Activated CD4-positive, alpha-beta T cell treated with anti-CD3 and anti-CD28 coated beads, Interleukin-2, amount 50 U/mL, for 48 hours (primary cell): Measurements from ENCODE around the gene RASSF8.

Source experiments
- DNase-seq, 2 experiments: peaks; one replicate each; pipeline ENCODE4 v3.0.0-alpha.2; 2020

Gene RASSF8

GRCh38 chr12:25993901-25994651, 35.6 kb downstream of the RASSF8 start:
- no peak for DNase-seq

GRCh38 chr12:25994901-25995625, 36.6 kb downstream of the RASSF8 start:
- DNase-seq: no peak

- DNase-seq: no peak
Measured at GRCh38 chr12:25995906-25996305, 37.4 kb downstream of the RASSF8 start.

GRCh38 chr12:25996677-25997076, 38.2 kb downstream of the RASSF8 start:
- DNase-seq: no peak

GRCh38 chr12:25997201-25997963, 38.9 kb downstream of the RASSF8 start:
- DNase-seq: no peak

GRCh38 chr12:26000898-26001297, 42.4 kb downstream of the RASSF8 start:
- DNase-seq: no peak

- no peak for DNase-seq
Measured at GRCh38 chr12:26001530-26001929, 43.0 kb downstream of the RASSF8 start.

GRCh38 chr12:26003065-26003464, 44.6 kb downstream of the RASSF8 start:
- no peak for DNase-seq

- no peak for DNase-seq
Measured at GRCh38 chr12:26007566-26007965, 49.1 kb downstream of the RASSF8 start.

GRCh38 chr12:26009593-26009992, 51.1 kb downstream of the RASSF8 start:
- DNase-seq: no peak

- no peak for DNase-seq
Measured at GRCh38 chr12:26010293-26010821, 51.9 kb downstream of the RASSF8 start.

- no peak for DNase-seq
Measured at GRCh38 chr12:26011099-26011498, 52.6 kb downstream of the RASSF8 start.

- DNase-seq: no peak
Measured at GRCh38 chr12:26014085-26014484, 55.6 kb downstream of the RASSF8 start.

- DNase-seq: no peak
Measured at GRCh38 chr12:26016516-26016915, 58.0 kb downstream of the RASSF8 start.

GRCh38 chr12:26017484-26018211, 59.2 kb downstream of the RASSF8 start:
- no peak for DNase-seq

GRCh38 chr12:26018926-26019325, 60.4 kb downstream of the RASSF8 start:
- no peak for DNase-seq

- no peak for DNase-seq
Measured at GRCh38 chr12:26021534-26021933, 63.1 kb downstream of the RASSF8 start.

GRCh38 chr12:26022043-26022442, 63.6 kb downstream of the RASSF8 start:
- no peak for DNase-seq

- DNase-seq: no peak
Measured at GRCh38 chr12:26026713-26027112, 68.2 kb downstream of the RASSF8 start.

GRCh38 chr12:26027401-26027800, 68.9 kb downstream of the RASSF8 start:
- DNase-seq: no peak

GRCh38 chr12:26028953-26029735, 70.7 kb downstream of the RASSF8 start:
- DNase-seq: peak in 1 of 2 experiments; percentile 11

- DNase-seq: no peak
Measured at GRCh38 chr12:26029736-26030022, 71.2 kb downstream of the RASSF8 start.
